Endothelial cell of umbilical vein (primary cell): ENCODE measurements around the gene VSTM4.

Experiments used
- CTCF ChIP-seq, 2 donors: IDR thresholded peaks; 1 replicate in 1 of 2; 2 replicates in 1 of 2; pipeline ENCODE4 v1.5.1; 2011; ENCODE audit warnings: low read length in 2 of 2, mild to moderate bottlenecking in 2 of 2, moderate library complexity in 2 of 2, control low read depth in 1 of 2, inconsistent platforms in 1 of 2, low read depth in 1 of 2; ENCODE audit not compliant: insufficient read depth in 1 of 2; ENCODE audit errors: extremely low read depth in 1 of 2
- EZH2 ChIP-seq: IDR thresholded peaks from 2 replicates; pipeline ENCODE4 v1.6.1; 2012; ENCODE audit warnings: borderline replicate concordance, low read depth, mild to moderate bottlenecking, moderate library complexity, low read length, inconsistent platforms; ENCODE audit not compliant: severe bottlenecking
- MYC ChIP-seq: IDR thresholded peaks from one replicate; pipeline ENCODE4 v1.6.1; 2011; ENCODE audit warnings: mild to moderate bottlenecking, low read depth, low read length
- POLR2A ChIP-seq: IDR thresholded peaks from 2 replicates; pipeline ENCODE4 v1.6.1; 2012; ENCODE audit warnings: low read depth, mild to moderate bottlenecking, control low read depth, low read length
- POLR2AphosphoS5 ChIP-seq: IDR thresholded peaks from 2 replicates; pipeline ENCODE4 v1.6.1; 2012; ENCODE audit warnings: low read depth, mild to moderate bottlenecking, control low read depth, low read length, moderate library complexity; ENCODE audit not compliant: insufficient read depth
- TF ChIP-seq, protein P1 (sequence below): IDR thresholded peaks from 2 replicates; pipeline ENCODE4 v1.6.1; 2011; ENCODE audit not compliant: insufficient read depth, insufficient read length

DNA sequence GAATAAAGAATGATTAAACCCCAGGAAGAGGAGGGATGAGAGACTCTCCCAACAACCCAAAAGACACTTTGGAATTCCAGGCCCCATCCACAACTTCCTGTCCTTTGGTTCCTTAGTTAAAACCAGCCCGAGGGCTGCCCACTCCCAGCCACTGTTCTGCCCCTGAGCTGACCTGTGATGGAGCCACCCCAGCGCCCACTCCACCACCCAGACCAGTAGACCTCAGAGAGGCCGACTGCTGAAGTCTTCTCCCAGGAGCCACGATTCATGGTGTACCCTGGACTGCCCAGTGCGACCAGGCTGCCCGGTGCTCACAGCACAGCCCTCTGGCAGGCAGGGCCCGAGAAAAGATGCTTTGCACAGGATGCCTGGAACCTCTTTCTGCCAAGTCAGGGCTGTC, 6.7 kb downstream of the VSTM4 start:
- TF ChIP-seq CTCF (IDR thresholded peaks at IDR 0.05; ENCODE audit: extremely low read depth in 1 of 2, insufficient read depth in 1 of 2, low read depth in 1 of 2, low read length in 2 of 2) (no peak), EZH2 (no peak), POLR2A (no peak), MYC (no peak), POLR2AphosphoS5 (no peak)
- TF ChIP-seq, protein P1, sequence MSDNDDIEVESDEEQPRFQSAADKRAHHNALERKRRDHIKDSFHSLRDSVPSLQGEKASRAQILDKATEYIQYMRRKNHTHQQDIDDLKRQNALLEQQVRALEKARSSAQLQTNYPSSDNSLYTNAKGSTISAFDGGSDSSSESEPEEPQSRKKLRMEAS = no peak
